ENCODE results near the gene KCNK18.
"Not testable (repeated sequence)": the region's sequence is repeated elsewhere in the genome, so short reads cannot be mapped to it uniquely, and the experiment has no call there.

KCNK18 gene

GRCh38 chr10:117222976-117223692 lies 25.8 kb downstream of the KCNK18 start:
- no peak for DNase-seq

DNA sequence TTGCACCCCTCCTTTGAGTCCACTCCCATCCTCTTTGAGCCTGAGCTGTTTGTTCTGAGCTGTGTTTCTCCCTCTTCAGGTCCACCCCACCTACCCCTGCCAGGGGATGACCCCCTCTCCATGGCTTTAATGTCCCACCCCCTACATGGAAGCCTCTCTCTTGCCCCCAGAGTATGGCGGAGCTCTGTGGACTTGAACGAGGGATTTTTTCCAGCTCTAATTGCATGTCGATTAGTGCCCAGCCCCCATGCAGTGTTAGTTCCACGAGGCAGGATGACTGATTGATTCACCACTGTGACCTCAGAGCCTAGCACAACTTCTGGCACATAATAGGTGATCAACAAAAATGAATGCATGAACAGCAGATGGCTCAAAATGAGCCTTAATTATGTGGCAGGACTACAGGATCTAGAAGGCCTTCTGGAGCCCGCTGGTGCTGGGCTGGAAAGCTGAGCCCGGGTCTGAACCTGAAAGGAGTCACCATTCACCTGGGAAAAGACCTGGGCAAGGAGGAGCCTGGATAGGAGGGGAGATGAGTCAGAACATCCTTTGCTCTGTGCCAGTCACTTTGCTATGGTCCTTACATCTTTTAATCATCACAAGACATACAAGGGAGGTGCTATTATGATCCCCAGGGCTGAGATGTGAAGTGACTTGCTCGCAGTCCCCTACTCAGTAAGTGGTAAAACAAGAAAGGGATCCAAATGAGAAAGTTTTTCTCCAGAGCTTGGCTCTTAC lies 26.6 kb downstream of the KCNK18 start:
- DNase-seq, result no peak

DNA sequence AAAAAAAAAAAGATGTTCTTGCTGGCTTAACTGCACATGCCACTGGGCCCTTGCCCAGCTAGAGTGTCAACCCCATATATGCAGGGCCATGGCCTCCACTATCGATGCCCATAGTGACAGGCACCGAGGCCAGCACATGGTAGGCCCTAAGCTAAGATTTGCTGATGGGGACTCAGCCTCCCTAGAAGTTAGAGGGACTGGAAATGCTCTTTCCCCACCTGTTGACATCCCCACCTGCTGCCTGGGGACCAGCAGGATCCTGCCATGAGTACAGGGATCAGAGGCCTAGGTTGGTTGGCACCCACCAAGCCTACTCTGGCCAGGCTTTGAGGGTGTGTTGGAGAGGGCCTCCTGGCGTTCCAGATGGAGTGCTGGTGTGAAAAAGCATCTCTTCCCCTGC lies 27.6 kb downstream of the KCNK18 start:
- DNase-seq, result no peak

DNA sequence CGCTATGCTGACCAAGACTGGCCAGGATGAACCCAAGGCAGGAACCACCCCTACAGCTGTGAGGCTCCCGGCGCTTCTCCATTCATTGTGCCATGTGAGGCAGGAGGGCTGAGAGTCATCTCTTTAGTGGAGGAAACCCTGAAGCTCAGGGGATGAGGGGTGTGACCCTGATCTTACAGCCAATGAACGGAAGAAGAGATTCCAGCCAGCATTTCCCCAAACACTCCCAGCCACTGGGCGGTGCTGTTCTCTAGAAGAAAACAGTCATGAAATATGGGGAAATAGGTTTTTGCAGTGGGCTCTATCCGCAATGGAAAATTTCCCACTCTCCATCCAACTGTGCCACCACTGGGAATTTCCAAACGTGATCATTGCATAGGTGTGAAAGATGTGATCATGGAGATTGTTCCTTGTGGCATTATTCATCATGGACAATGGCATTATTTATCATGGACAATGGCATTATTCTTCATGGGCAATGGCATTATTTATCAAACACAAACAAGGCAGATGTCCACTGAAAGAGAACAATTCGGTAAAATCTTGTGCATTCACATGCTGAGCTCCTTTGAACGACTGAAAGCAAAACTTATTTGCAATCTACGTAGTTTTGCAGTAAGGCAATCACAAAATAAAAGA lies 29.6 kb downstream of the KCNK18 start:
- DNase-seq, result no peak

- no peak for DNase-seq
These were observed 30.9 kb downstream of the KCNK18 start for GRCh38 chr10:117228210-117228609.

GRCh38 chr10:117230107-117230506 lies 32.8 kb downstream of the KCNK18 start:
- DNase-seq, result not testable (repeated sequence)

DNA sequence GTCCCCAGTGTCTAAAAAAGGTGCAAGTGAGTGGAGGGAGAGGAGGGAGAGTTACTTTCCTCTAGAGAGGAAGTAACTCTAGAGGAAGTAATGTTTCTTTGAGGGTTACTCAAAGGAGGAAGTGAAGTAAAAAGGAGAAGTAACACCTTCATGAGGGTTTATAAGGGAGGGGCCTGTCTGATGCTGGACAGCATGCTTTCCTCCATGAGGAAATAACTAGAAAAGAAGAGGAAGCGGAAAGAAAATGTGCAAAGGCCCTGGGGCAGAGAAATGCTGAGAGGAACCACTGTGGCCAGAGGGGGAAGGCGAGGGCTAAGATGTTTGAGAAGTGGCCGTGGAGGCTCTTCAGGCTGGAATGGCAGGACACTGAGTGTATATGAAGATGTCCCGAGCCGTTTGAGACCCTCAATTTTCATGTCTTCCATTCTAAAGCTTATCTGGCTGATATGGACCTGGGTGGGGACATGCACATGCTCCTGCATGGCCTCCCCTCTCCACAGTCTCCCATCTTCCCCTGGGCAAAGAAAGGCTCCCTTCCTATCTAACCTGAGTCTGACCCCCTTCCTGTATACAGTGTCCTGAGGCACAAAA lies 40.2 kb downstream of the KCNK18 start:
- no peak for DNase-seq

DNA sequence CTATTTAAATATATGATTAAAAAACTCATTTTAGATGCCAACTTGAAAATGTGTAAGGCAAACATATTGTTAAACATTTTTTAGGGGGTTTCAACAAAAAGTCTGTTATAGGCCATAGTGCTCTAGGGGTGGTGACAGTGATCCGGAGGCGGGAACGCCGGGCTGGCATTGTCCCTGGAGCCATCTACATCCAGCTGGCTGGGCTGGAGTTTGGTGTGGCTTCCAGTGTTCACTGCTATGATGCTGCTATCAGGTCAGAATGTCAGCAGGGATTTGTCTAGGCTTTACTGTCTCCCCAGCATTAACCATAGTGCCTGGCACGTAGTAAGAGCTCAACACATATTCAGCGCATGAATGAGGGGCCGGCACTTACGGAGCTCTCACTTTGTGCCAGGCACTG lies 41.8 kb downstream of the KCNK18 start:
- no peak for DNase-seq

DNA sequence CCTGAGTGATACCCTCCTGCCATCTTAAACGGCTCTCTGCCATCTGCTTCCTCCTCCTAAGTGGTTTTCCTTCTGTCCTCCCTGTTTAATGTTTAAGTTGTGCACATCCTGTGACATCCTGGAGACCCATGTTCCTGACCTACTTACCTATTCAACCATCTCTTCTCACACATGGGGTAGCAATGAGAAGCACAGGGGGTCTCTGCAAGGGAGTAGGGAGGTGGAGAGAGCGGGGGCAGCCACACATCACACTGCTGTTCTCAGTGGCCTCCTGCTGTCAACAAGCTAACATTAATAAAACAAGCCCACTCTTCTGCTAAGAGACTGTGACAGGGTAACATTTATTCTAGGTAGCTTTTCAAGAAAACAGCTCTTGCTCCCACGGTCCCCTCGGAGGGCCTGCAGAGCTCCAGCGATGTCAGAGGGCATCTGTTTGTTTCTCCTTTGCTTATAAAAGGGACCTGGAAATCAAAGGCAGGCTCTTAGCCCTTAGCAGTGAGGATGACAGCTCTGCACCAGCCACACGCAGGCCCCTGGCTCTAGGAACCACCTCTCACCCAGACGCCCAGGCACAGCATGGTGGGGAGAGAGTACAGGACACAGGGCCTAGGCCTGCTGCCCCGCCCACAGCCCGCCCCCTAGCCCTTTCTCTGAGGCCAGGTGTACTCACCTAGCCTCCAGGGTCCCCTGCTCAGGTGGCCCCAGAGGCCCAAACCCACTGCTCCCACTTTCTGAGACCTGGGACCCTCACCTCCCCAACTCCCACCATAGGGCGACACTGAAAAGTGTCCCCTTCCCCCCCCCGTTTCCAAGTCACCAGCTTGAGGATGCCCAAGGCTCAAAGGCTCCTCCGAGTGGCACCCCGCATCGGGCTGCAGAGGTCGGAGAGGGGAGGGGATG lies 42.7 kb downstream of the KCNK18 start:
- no peak for DNase-seq

DNA sequence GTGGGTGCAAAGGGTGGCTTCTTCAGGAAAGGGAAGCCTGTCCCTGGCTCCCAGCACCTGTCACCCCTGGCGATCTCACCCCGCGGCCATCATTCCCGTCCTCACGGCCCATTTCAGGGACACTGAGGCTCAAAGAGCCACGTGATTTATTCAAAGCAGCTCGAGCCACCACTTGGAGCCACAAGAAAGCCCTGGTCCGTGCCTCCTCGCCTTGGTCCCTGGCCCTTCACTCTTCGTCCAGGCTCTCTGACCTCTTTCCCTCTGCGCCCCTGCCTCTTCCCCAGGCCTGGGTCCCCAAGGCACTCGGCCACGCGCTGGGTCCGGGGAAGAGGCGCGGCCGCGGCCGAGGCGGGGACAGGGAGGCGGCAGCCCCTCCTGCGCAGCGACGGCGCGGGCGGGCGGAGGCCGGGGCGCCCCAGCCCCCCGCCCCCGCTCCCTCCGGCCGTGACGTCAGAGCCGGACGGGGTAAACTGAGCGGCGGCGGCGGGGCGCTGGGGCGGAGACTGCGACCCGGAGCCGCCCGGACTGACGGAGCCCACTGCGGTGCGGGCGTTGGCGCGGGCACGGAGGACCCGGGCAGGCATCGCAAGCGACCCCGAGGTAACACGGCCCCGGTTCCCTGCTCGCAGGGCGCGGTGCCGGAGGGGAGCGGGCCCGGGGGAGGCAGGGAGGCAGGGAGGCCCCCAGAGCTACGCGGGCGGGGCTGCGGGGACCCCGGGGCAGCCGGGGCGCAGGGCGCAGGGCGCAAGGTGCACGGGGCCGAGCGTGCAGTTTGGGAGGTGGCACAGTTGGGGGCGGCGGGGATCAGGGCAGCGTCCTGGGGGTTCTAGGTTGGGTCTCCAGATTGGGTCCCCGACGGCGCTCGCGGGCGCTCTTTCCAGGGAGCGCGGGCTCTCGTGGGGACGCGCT lies 43.6 kb downstream of the KCNK18 start, which contains the start of gene SLC18A2:
TSS of gene SLC18A2 (plus strand) at position 494 of the 909 bp plus-strand sequence. CDS start 580 bp downstream, outside the sequence.
- no peak for DNase-seq

DNA sequence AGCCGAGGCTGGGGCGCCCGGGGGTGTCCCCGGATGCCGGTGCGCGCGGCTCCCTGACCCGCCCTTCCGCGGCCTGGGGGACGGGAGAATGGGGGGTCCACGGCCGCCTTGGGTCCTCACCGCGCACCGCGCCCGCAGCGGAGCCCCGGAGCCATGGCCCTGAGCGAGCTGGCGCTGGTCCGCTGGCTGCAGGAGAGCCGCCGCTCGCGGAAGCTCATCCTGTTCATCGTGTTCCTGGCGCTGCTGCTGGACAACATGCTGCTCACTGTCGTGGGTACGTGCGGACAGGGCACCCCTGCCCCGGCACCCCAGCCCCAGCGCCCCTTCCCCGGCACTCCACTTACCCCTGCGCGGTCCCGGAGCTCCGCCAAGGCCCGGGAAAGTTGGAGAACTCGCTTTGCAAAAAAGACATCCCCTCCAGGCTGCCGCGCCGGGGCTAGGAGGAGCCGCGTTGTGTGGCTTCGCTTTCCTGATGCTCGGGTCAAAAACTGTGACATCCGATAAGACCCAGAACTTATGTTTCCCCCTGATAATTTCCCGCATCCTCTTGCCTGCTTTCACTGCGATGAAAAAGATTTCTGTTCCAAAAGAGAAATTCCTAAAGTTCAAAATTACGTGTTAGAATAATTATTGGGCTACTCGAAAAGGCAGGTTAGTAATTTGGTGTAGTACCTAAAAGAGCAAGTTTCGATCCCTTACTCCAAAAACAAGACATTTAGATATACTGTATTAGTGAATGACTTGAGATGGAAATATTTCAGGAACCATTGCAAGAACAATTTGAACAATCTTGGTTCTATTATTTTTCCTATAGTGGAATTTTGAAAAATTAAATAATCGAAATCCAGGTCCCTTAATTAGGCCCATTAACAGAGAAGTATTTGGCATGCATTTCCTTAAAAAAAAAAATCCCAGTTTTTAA lies 44.5 kb downstream of the KCNK18 start:
- DNase-seq, result no peak

DNA sequence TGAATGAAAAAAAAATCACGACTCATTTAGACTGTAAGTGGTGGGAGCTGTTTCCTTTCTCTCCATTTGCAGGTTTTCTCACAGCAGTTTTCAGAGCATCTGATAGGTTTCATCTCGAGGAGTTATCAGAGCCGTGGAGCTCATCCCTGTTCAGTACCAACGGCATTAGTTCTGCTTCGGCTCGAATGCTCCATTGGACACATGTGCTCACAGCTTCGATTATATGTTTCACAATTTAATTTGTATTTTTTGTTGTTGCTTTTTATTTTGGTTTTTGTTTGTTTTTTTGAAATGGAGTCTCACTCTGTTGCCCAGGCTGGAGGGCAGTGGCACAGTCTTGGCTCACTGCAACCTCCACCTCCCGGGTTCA lies 45.2 kb downstream of the KCNK18 start:
- no peak for DNase-seq

GRCh38 chr10:117246997-117247671 lies 49.8 kb downstream of the KCNK18 start:
- DNase-seq, result no peak

DNA sequence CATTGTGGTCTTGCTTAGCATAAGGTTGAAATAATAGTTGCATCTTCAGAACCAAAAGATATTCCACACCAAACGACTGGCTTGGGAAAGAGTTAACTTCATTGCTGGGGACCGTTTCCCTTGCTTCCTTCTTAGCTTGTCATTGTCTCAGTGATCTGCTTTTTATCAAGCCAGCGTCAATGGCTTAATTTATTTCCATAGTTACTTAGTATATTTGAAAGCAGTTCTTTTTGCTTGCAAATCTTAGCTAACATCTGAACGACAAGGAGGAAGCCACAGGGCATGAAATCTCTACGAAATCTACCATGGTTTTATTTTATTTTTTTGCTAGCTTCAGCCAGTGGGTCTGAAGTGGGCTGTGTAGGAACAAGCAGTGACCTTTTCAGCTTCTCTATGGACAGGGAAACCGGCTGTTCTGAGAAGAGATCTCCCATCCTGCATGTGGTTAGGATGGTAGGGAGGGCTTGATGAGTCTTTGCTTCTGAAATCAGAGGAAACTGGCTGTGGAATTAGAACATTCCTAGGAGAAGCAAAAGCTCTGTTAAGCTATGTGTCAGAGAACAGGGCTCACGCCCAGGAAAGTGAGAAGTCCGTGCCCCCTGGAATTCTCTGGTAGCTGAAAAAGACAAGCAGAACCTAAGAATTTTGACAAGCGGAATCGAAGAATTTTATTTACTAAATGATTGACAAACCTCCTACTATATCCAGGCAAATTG lies 51.6 kb downstream of the KCNK18 start:
- no peak for DNase-seq

DNA sequence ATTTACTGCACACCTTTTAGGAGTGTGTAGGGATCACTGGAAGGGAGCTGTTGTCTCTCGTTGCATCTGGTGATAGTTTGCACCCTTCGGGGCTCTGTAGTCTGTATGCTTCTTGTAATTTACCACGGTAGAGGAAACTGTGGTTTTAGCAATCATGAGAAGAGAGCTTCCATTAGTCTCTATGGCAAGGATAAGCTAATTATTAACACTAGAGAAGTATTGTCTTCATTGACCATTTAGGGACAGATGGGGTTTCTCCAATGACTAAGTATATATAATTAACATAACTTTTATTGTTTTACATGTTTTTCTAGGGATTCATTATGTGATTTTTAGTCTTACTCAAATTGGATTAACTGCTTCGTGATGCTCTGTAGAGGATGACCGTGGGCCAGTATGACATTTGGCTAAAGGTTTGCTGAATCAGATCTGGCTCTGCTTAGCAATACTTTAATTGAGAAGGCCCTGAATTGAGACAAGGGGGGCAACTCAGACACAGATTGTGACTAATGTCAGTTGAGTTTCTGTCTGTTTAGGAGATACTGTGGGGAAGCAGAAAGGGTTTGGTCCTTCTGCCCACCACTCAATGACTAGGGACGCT lies 52.3 kb downstream of the KCNK18 start:
- no peak for DNase-seq

DNA sequence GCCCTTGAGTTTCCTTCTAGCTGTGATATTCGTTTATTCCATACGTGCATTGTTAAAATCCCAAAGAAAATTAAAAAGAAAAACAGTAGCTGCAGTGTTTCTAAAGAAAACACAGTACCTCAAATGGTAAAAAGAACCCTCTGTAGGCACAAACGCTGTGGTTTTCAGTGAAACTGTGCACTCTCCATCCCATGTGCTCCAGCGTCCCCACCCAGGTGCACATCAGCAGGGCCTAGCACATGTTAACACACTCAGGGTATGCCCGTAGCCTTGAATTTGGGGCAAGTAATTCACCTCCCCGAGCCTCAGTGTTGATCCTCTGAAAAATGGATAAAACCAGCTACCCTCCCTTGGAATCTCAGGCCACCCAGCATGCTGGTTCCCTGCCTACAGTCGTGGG lies 53.1 kb downstream of the KCNK18 start:
- DNase-seq, result no peak

DNA sequence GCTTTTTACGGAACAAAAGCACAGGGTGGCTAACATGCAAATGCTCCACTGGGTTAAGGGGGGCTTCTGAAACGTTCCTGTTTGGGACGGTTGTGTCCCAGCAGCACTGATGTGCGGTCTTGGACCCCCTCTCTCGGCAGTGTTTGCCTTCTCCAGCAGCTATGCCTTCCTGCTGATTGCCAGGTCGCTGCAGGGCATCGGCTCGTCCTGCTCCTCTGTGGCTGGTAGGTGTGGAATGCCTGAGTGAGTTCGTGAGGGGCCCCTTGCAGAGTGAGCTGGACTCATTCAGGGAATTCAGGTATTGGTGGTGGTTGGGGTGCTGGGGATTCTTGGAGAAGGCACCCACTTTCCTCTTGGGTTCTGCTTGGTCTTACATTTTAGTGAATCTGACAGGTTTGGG lies 56.6 kb downstream of the KCNK18 start:
- no peak for DNase-seq

DNA sequence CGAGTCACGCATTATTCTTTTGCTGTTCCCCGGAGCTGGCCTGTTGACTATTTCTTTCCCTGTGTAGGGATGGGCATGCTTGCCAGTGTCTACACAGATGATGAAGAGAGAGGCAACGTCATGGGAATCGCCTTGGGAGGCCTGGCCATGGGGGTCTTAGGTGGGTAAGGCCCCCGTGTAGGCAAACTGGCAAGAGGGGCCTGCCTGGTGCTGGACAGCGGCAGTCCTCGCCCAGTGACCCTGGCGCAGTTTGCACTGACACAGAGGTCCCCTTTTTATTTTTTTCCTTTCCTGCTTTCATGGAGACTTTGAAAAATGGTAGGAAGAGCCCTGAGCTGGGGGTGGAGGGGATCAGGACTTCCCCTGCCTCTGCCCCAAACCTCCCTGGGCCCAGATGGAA lies 57.0 kb downstream of the KCNK18 start:
- no peak for DNase-seq
